HG03159 (cell line): ENCODE measurements around the gene LEKR1.
A peak's percentile ranks its signal among the peaks of the same experiment; 100 is the strongest.

Experiments
- ATAC-seq: cut with Tn5 transposase; IDR thresholded peaks from one replicate; pipeline ENCODE4 v1.9.1; 2021; ENCODE audit warnings: mild to moderate bottlenecking, moderate library complexity; ENCODE audit not compliant: unreplicated experiment

LEKR1 gene

GRCh38 chr3:157045238-157045850, 219.2 kb downstream of the LEKR1 start:
- no peak for ATAC-seq

GRCh38 chr3:157046520-157046919, 220.4 kb downstream of the LEKR1 start:
- no peak for ATAC-seq

- ATAC-seq: peak; percentile 57
Measured at GRCh38 chr3:157051055-157051454, 224.9 kb downstream of the LEKR1 start.

GRCh38 chr3:157051591-157051990, 225.4 kb downstream of the LEKR1 start:
- no peak for ATAC-seq

- no peak for ATAC-seq
Measured at GRCh38 chr3:157056035-157056434, 229.9 kb downstream of the LEKR1 start.

GRCh38 chr3:157058392-157059071, 232.4 kb downstream of the LEKR1 start:
- no peak for ATAC-seq

- ATAC-seq: no peak
Measured at GRCh38 chr3:157059181-157059580, 233.0 kb downstream of the LEKR1 start.

- peak; percentile 70 for ATAC-seq
Measured at GRCh38 chr3:157059661-157060060, 233.5 kb downstream of the LEKR1 start.

GRCh38 chr3:157061265-157061664, 235.1 kb downstream of the LEKR1 start:
- ATAC-seq: no peak

GRCh38 chr3:157063469-157063868, 237.3 kb downstream of the LEKR1 start:
- ATAC-seq: no peak

GRCh38 chr3:157063926-157064325, 237.8 kb downstream of the LEKR1 start:
- ATAC-seq: peak; percentile 6

GRCh38 chr3:157064402-157064801, 238.2 kb downstream of the LEKR1 start:
- ATAC-seq: peak; percentile 72

- no peak for ATAC-seq
Measured at GRCh38 chr3:157065201-157065600, 239.0 kb downstream of the LEKR1 start.

- no peak for ATAC-seq
Measured at GRCh38 chr3:157066335-157067098, 240.4 kb downstream of the LEKR1 start.

- ATAC-seq: no peak
Measured at GRCh38 chr3:157067114-157067513, 241.0 kb downstream of the LEKR1 start.

- ATAC-seq: no peak
Measured at GRCh38 chr3:157069406-157069805, 243.3 kb downstream of the LEKR1 start.

- ATAC-seq: no peak
Measured at GRCh38 chr3:157069846-157070677, 243.9 kb downstream of the LEKR1 start.

GRCh38 chr3:157070678-157070999, 244.5 kb downstream of the LEKR1 start:
- ATAC-seq: no peak

- ATAC-seq: no peak
Measured at GRCh38 chr3:157071744-157072525, 245.8 kb downstream of the LEKR1 start.

- ATAC-seq: no peak
Measured at GRCh38 chr3:157073810-157074209, 247.7 kb downstream of the LEKR1 start.
